ENCODE data around the gene RRAGD.

The RRAGD gene

DNA sequence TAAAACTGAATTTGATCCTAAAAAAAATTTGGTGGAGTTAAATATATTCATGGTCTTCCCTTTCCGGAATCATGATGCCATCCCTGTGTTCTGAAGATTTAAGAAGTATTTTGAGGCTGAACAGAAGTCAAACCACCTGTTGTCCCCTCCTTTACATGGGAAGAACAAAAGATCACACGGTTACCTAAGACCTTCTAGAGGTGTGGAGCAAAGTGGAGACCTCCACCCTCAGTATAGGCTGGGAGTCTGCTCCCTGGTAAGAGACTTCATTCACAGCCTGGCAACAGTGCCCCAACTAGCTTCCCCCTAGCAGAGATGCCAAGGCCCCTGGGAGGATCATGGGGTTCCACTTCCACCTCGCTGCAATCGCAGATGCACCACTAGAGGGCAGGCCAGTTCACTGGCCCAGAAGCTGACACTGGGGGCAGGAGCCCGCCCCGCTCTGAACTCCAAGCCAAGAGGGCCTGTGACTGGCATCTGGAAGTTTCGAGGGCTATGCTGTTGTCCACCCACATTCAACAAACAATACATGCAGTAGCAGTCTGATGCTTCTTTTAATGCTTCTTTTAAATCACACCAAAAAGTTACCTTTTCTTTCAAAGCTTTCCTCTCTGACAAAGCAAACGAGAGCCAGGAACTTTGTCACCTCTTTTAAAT, 40.1 kb downstream of the RRAGD start:
- Mint-ChIP-seq H3K9me3 (no peaks in the 10 kb centered on the region), H3K4me3 (no peak overlapping the region), H3K36me3 (ENCODE audit: low read depth) (no peaks in the 10 kb centered on the region), H3K27me3 (no peaks in the 10 kb centered on the region), H3K27ac (no peak overlapping the region), H3K4me1 (ENCODE audit: low read depth) (peaks cover 25% of the 10 kb centered on the region)

DNA sequence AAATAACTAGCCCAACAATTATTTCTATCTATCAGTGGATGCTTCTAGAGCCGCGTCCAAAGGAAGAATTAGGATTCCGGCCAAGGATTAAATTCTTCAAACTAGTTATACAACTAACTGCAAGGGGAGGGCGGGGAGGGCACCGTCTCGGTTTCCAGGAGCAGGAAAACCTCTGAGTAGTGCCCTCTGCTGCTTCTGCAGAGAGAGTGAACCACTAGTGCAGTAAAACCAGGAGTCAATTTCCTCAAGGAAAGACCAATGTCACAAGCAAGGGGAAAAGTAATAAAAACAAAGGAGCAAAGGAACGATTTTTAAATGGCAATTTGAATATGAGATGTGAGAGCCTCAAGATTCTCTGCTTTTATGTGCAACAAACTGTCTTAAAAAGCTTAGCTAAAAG, 43.1 kb downstream of the RRAGD start:
- H3K36me3 Mint-ChIP-seq (ENCODE audit: low read depth): no peaks in the 10 kb centered on the region
- no peak overlapping the region for H3K4me3 Mint-ChIP-seq
- no peak overlapping the region for H3K27ac Mint-ChIP-seq
- no peaks in the 10 kb centered on the region for H3K9me3 Mint-ChIP-seq
- peaks cover 17% of the 10 kb centered on the region for H3K4me1 Mint-ChIP-seq (ENCODE audit: low read depth)
- H3K27me3 Mint-ChIP-seq: no peaks in the 10 kb centered on the region

DNA sequence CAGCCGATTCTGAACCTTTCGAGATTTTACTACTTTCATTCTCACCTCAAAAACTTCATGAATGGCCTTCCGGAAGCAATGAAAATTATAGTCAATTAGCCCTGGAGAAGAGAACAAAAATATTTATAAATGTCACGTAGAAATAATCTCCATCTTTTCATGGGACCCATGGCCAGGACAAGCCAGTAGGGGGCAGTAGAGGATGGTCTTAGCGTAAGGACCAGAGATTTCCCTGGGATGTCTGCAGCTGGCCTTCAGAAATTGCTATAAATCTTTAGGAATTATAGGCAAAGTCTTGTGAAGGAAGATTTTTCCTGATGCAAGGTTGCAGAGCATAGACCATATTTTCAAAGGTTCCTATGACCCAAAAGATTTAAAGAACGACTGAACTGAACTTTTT, 44.0 kb downstream of the RRAGD start:
- H3K36me3 Mint-ChIP-seq (ENCODE audit: low read depth): no peaks in the 10 kb centered on the region
- H3K27ac Mint-ChIP-seq: no peak overlapping the region

DNA sequence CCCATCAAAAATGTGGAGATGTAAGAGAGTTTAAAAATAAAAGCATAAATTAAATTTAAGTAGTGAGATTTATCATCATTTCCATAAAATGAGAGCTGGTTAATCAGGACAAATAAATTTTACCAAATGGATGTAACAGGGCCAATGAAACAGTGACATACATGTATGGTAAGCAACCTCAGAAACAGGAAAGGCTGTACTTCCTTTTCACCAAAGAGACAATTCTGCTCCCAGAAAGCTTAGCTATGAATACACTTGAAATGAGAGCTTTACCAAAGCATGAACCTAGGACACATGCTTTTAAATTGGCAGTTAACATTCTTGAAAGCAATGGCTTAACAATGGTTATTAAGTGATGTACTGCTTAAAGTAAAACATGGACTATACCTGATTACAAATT, 47.5 kb downstream of the RRAGD start:
- peaks cover 31% of the 10 kb centered on the region for H3K4me1 Mint-ChIP-seq (ENCODE audit: low read depth)
- no peaks in the 10 kb centered on the region for H3K9me3 Mint-ChIP-seq
- no peak overlapping the region for H3K27ac Mint-ChIP-seq
- no peak overlapping the region for H3K4me3 Mint-ChIP-seq
- no peaks in the 10 kb centered on the region for H3K27me3 Mint-ChIP-seq
- no peaks in the 10 kb centered on the region for H3K36me3 Mint-ChIP-seq (ENCODE audit: low read depth)

More for the DNA sequence above, 44.0 kb downstream of the RRAGD start:
- no peak overlapping the region for H3K4me3 Mint-ChIP-seq
- H3K27me3 Mint-ChIP-seq: no peaks in the 10 kb centered on the region
- peaks cover 23% of the 10 kb centered on the region for H3K4me1 Mint-ChIP-seq (ENCODE audit: low read depth)
- no peaks in the 10 kb centered on the region for H3K9me3 Mint-ChIP-seq

DNA sequence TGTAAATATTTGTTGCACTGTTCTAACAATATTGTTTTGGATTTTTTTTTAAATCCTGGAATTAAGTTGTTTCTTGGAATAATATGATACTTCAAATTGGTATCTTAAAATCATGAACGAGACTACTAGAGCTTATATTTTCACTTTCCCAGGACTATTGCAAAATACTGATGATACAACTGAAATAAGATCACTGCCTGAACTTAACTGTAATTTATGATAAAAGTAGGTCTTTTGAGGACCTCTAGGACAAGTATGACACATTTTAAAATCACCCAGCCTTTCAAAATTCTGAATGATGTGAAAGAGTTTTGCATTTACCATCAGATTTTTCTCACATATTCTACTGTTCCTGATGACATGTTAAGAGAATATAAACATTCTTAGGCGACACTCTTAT, 50.9 kb downstream of the RRAGD start:
- Mint-ChIP-seq H3K27ac (peak overlapping the region; percentile 75), H3K36me3 (ENCODE audit: low read depth) (no peaks in the 10 kb centered on the region), H3K4me3 (no peak overlapping the region), H3K9me3 (no peaks in the 10 kb centered on the region), H3K27me3 (no peaks in the 10 kb centered on the region), H3K4me1 (ENCODE audit: low read depth) (peaks cover 58% of the 10 kb centered on the region)

DNA sequence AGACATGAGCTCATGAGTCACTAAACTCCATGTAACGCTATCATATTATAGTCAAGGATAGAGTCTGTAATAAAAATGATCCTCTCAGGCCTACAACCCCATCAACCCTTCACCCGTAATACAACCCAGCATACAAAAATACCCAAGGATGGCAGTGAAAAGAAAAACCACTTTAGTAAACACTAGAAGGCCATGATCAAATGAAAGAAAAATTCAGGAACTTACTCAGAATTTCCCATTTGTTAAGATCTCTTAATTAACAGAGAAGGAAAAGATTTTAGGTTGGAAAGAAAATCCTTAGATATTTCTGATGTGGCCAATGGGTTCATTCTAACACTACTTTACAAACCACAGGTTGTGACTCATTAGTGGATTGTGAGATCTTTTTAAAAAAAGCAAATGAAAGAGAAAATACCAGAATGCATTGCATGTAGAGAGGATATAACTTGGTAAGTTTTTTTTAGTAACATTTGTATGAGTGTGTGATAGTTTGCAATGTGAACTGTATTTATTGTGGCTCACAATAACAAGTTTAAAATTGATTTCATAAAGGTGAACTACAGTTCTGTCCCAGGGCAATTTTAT, 51.6 kb downstream of the RRAGD start:
- H3K27ac Mint-ChIP-seq: peak overlapping the region; percentile 75
- H3K4me3 Mint-ChIP-seq: peak overlapping the region; percentile 14
- H3K27me3 Mint-ChIP-seq: no peaks in the 10 kb centered on the region
- H3K4me1 Mint-ChIP-seq (ENCODE audit: low read depth): peaks cover 65% of the 10 kb centered on the region
- H3K9me3 Mint-ChIP-seq: no peaks in the 10 kb centered on the region
- no peaks in the 10 kb centered on the region for H3K36me3 Mint-ChIP-seq (ENCODE audit: low read depth)

DNA sequence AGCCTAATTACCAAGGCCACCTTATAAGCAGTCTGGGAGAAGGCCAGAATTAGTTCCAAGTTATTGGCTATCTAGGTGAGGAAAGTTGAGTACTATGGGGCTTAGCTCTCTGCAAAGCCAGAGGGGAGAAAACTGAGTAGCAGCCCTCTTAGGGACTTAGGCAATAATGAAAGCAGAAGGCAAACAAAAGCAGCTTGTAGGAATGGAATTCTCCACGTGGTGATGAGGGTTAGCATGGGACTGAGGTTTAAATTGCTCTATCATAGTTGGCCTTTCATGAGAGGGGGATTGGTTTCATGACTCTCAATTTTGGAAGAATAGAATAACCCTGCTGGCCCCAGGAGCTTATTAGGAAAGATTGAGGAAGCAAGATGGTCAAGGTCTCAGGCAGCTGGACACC, 52.5 kb downstream of the RRAGD start:
- H3K27me3 Mint-ChIP-seq: no peaks in the 10 kb centered on the region
- peaks cover 72% of the 10 kb centered on the region for H3K4me1 Mint-ChIP-seq (ENCODE audit: low read depth)
- peak overlapping the region; percentile 36 for H3K27ac Mint-ChIP-seq
- no peaks in the 10 kb centered on the region for H3K9me3 Mint-ChIP-seq
- H3K4me3 Mint-ChIP-seq: no peak overlapping the region
- H3K36me3 Mint-ChIP-seq (ENCODE audit: low read depth): no peaks in the 10 kb centered on the region

DNA sequence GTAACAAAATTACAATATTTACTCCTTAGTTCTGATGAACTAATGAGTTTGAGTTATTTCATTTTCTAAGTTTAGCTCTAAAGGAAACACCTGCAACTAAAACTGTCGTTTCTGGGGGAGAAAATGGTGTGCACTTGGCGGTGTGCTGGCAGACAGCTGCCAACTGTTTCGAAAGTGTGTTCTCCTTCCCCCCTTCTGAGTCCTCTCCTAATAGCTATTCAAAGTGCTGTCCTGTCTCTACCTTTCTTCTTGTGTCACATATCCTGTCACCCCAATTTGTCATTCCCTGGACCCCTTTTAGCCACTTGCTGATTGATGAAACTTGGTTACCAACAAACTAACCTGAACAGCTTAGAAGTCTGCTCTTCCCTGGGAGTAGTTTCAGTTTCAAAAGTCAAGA, 54.7 kb downstream of the RRAGD start:
- Mint-ChIP-seq H3K36me3 (ENCODE audit: low read depth) (no peaks in the 10 kb centered on the region), H3K9me3 (no peaks in the 10 kb centered on the region), H3K4me1 (ENCODE audit: low read depth) (peaks cover 75% of the 10 kb centered on the region), H3K27ac (peak overlapping the region; percentile 96), H3K27me3 (no peaks in the 10 kb centered on the region), H3K4me3 (peak overlapping the region; percentile 90)

DNA sequence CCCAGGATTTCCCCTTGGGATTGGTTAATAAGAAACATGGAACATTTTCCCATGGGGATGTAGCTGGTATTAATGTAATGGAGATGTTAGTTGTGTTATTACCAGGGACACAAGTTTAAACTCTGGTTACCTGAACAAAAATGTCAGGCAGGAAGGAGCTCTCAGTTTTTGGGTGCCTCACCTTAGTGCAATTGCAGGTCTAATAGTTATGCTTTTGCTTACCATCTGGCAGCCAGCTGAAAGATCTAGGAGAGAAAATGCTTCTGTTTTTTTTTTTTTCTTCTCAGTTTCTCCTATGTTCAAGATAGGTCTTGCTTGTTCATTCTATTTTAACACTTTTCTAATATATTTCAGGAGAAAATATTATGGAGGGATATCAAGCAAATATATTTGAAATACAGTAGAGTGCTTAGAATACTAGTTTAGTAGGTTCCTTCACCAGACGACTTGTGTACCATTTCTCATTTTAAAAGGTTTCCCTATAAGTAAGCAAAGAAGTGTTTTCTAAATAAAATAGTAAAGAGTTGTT, 55.4 kb downstream of the RRAGD start:
- Mint-ChIP-seq H3K27me3 (no peaks in the 10 kb centered on the region), H3K36me3 (ENCODE audit: low read depth) (no peaks in the 10 kb centered on the region), H3K9me3 (no peaks in the 10 kb centered on the region), H3K4me1 (ENCODE audit: low read depth) (peaks cover 78% of the 10 kb centered on the region), H3K4me3 (peak overlapping the region; percentile 90), H3K27ac (peak overlapping the region; percentile 96)

DNA sequence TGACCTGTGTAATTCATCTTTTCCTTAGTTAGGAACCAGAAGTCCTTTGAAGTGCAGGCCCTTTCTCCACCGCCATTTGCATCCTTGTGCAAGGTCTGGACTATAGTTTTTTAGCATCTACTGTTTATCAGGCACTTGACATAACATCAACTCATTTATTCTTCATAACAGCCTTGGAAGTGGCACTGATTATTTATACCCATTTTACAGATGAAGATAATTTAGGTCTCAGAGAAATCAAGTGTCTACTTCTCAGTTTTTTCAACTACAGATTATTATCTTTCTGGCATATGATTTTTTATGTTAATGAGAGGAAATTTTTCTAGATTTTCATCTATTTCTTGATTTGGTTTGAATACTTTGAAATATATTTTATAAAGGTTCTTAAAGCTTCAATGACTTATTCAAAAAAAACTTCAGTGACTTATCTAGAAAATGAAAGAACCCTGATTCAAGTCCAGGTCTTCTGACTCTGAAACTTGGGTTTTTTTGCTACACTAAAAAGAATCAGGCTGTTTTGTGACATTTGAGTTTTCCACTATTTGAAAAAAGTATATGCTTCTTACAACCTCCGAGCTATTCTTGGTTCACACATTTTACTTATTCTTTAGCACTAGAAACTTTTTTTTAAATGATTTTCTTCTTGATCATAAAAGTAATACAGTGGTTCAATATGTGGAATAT, 56.4 kb downstream of the RRAGD start:
- H3K4me3 Mint-ChIP-seq: peak overlapping the region; percentile 47
- H3K27me3 Mint-ChIP-seq: no peaks in the 10 kb centered on the region
- no peaks in the 10 kb centered on the region for H3K9me3 Mint-ChIP-seq
- no peaks in the 10 kb centered on the region for H3K36me3 Mint-ChIP-seq (ENCODE audit: low read depth)
- peak overlapping the region; percentile 65 for H3K27ac Mint-ChIP-seq
- peaks cover 79% of the 10 kb centered on the region for H3K4me1 Mint-ChIP-seq (ENCODE audit: low read depth)

DNA sequence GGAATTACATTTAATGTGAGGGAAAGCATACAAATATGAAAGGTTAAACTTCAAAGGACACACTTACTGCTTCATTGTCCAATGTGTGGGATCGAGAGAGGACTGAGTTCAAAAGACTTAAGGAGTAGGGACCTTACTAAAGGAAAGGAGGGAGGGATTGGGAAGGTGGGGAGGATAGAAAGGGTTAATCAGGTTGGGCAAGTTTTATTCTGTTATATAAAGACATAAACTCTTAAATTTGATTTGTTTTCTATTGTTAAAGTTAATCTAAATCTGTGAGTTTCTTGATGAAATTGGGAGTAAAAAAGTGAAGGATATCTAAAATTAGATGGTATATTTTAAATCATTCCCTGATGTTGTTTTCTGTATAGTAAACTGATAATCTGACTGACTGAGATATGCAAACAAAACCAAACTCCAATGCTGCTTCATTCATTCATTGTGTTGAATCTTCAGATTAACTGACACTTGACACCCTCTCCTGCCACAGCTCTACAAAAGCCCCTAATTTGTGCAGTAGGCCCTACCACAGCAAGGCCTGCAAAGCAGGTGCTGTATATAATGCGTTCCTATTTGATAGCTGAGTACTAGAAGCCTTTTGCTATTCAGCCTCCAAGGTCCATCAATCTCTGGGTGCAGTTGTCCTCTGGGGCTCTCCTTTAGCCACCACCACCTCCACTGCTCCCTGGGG, 58.2 kb downstream of the RRAGD start:
- no peaks in the 10 kb centered on the region for H3K9me3 Mint-ChIP-seq
- H3K4me3 Mint-ChIP-seq: peak overlapping the region; percentile 97
- no peaks in the 10 kb centered on the region for H3K27me3 Mint-ChIP-seq
- H3K36me3 Mint-ChIP-seq (ENCODE audit: low read depth): peaks cover 14% of the 10 kb centered on the region
- peaks cover 85% of the 10 kb centered on the region for H3K4me1 Mint-ChIP-seq (ENCODE audit: low read depth)
- peak overlapping the region; percentile 92 for H3K27ac Mint-ChIP-seq

DNA sequence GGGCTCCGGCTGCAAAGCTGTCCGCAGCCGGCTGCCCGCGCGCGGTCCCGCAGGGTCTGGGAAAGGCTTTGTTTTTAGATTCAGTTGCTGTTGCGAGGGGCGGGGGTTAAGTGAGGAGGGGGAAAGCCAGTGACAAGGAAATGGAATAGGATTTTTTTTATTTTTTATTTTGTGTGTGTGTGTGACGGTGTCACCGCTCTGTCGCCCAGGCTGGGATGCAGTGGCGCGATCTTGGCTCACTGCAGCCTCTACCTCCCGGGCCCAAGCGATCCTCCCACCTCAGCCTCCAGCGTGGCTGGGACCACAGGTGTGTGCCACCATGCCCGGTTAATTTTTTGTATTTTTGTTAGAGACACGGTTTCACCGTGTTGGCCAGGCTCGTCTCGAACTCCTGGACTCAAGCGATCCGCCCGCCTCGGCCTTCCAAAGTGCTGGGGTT, 58.9 kb downstream of the RRAGD start:
- Mint-ChIP-seq H3K9me3 (no peaks in the 10 kb centered on the region), H3K4me3 (peak overlapping the region; percentile 97), H3K27ac (peak overlapping the region; percentile 92), H3K4me1 (ENCODE audit: low read depth) (peaks cover 87% of the 10 kb centered on the region), H3K27me3 (no peaks in the 10 kb centered on the region), H3K36me3 (ENCODE audit: low read depth) (peaks cover 14% of the 10 kb centered on the region)

DNA sequence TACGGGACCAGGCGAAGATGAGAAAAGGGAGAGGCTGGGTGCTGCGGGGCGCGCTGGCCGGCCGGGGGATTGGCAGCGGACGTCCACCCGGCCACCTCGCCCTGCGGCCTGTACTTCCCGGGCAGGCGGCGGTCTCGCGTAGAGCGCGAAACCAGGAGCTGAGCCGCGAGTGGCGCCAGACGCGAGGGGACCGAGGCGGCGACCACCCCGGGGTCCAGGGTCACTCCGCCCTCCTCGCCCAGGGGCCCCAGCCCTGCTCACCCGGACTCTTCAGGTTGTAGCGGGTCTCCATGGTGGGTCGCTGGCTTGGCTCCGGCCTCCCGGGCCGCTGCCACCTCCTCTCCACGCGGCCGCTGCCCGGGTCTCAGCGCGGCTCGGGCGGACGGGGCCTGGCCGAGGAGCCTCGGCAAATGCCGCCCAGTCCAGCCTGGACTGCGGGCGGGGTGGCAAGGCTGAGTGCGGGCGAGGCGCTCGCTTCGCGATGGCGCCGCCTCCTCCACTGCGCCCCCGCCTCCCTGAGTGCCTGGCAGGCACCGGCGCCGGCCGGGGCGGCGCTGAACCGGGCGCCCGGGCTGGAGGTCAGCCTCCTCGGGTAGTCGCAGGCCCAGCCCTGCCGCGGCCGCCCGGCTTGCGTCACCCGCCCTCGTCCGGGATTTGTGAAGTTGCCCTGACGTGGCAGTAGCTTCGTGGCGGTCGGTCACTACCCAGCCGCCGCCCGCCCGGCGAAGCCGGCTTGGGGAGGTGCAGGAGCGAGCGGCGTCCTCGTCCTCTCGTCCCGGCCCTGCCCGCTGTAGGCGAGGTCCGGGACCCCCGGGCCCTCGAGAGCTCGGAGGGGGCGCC, 59.6 kb downstream of the RRAGD start, which contains the start of gene UBE2J1:
TSS of gene UBE2J1 (minus strand) at position 445 of the 840 bp plus-strand sequence. CDS start at position 292, 153 bp downstream.
- Mint-ChIP-seq H3K27ac (peak within 1 kb of the TSS; percentile 93), H3K4me1 (ENCODE audit: low read depth) (peaks cover 85% of the 10 kb centered on the region), H3K9me3 (no peaks in the 10 kb centered on the region), H3K4me3 (peak within 1 kb of the TSS; percentile 97), H3K36me3 (ENCODE audit: low read depth) (peaks cover 14% of the 10 kb centered on the region), H3K27me3 (no peaks in the 10 kb centered on the region)

DNA sequence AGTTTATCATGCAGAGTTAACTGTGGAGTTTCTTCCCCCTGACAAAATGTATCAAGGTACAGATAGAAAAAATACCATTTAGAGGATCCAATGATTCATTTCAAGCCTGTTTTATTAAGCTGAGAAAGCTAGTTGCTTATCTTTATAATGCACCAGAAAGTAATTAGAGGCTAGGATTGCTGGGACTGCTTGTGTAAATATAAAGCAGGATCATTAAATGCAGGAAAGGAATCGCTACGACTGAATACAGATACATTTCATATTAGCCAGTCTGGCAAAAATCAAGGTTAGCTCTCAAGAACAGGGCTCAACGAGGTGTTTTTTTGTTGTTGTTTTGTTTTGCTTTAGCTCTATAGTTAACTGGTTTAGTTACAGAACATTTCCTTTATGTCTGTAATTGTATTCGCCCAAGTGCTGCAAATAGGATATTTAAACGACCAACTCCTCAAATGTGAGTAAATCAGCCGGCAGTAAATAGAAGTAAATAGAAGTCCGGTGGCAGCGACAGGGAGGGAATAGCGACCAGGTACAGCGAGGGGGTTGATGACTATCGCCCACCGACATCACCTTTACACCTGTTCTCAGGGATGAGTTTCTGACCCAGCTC, 60.3 kb downstream of the RRAGD start:
- no peaks in the 10 kb centered on the region for H3K9me3 Mint-ChIP-seq
- H3K27ac Mint-ChIP-seq: peak overlapping the region; percentile 93
- H3K4me3 Mint-ChIP-seq: peak overlapping the region; percentile 97
- H3K4me1 Mint-ChIP-seq (ENCODE audit: low read depth): peaks cover 84% of the 10 kb centered on the region
- H3K27me3 Mint-ChIP-seq: no peaks in the 10 kb centered on the region
- peaks cover 14% of the 10 kb centered on the region for H3K36me3 Mint-ChIP-seq (ENCODE audit: low read depth)

All from stimulated activated naive CD8-positive, alpha-beta T cell treated with anti-CD3 and anti-CD28 coated beads, Interleukin-15, Interleukin-2, amounts not matched to agents 100 ng/mL and 50 ng/mL, for 24 hours (primary cell).